ENCODE results near the gene MNT.
A peak's percentile ranks its signal among the peaks of the same experiment; 100 is the strongest.

DNA sequence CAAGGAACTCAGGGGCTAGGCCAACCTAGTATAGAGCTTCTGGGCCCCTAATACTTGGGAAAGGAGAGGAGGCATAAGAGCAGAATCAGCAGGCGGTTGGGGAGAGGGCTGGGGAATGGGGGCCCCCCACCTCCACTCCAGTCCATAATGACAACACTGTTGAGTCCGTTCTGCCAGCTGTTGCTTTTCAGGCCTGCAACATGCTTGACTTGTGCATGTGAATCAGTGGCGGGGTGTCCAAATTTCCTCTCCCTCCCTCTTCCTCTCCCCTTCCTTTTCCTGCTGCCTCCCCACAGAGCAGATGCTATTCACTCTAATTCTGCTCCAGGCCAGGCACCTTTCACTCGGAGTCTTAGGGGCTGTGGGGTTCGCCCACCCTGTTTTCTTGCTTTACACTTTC, 31.8 kb downstream of the MNT start:
- TF ChIP-seq POLR2A (IDR thresholded peaks at IDR 0.05) (no peak), CTCF (IDR thresholded peaks at IDR 0.05) (no peak), EP300 (IDR thresholded peaks at IDR 0.05; ENCODE audit: low read depth) (no peak), POLR2AphosphoS5 (IDR thresholded peaks at IDR 0.05) (peak in 1 of 3 donors; percentile 1)

Data from transverse colon (tissue), 4 donors.